Osteoblast (primary cell): ENCODE measurements around the gene DYSF. TPM values are rescaled to one million over a fixed set of nuclear protein-coding genes. Genes with fewer than 3 reads are reported as not detected.

ENCODE experiments used
- DNase-seq: peaks from one replicate; pipeline ENCODE4 v3.0.0; 2011; ENCODE audit warnings: low spot score, mixed read lengths; ENCODE audit not compliant: insufficient read length; ENCODE audit errors: missing footprints
- H2AFZ ChIP-seq: 2 replicates; pipeline ENCODE4 v1.6.0; 2011; ENCODE audit warnings: mild to moderate bottlenecking, low read length
- H3K27ac ChIP-seq: 2 replicates; pipeline ENCODE4 v1.5.1; 2011; ENCODE audit warnings: mild to moderate bottlenecking, low read depth, low read length, moderate library complexity
- H3K27me3 ChIP-seq: 2 replicates; pipeline ENCODE4 v1.6.0; 2012; ENCODE audit warnings: mild to moderate bottlenecking, control low read depth, inconsistent platforms, low read length, moderate library complexity; ENCODE audit not compliant: insufficient read depth
- H3K36me3 ChIP-seq: 2 replicates; pipeline ENCODE4 v1.5.1; 2011; ENCODE audit warnings: mild to moderate bottlenecking, low read length, control low read depth, moderate library complexity; ENCODE audit not compliant: insufficient read depth
- H3K4me1 ChIP-seq: 2 replicates; pipeline ENCODE4 v1.5.1; 2011; ENCODE audit warnings: mild to moderate bottlenecking, low read length, control low read depth, moderate library complexity; ENCODE audit not compliant: insufficient read depth
- H3K4me2 ChIP-seq: 2 replicates; pipeline ENCODE4 v1.6.0; 2011; ENCODE audit warnings: mild to moderate bottlenecking, low read length; ENCODE audit not compliant: insufficient read depth
- H3K4me3 ChIP-seq: fragments of 200-600 bp; sonication (generic); 3 replicates; pipeline ENCODE4 v1.5.1; 2012; ENCODE audit warnings: mild to moderate bottlenecking, low read length, inconsistent platforms; ENCODE audit not compliant: insufficient read depth
- H3K79me2 ChIP-seq: 2 replicates; pipeline ENCODE4 v1.6.0; 2012; ENCODE audit warnings: mild to moderate bottlenecking, low read length, control low read depth, inconsistent platforms; ENCODE audit not compliant: insufficient read depth
- H3K9me3 ChIP-seq: 2 replicates; pipeline ENCODE4 v1.5.1; 2011; ENCODE audit warnings: low read depth, low read length, control low read depth
- H4K20me1 ChIP-seq: 2 replicates; pipeline ENCODE4 v1.6.0; 2012; ENCODE audit warnings: mild to moderate bottlenecking, low read length, control low read depth; ENCODE audit not compliant: insufficient read depth
- total RNA-seq: library from RNA; depleted of rRNA; stranded (reverse); fragments of >200 nt; gene quantifications from 2 replicates; pipeline ENCODE4 v1.2.3, GENCODE V29; 2012
- TF ChIP-seq, protein P1 (sequence below): IDR thresholded peaks from 2 replicates; pipeline ENCODE4 v1.5.1; 2011; ENCODE audit warnings: mild to moderate bottlenecking, low read depth, low read length, moderate library complexity; ENCODE audit errors: extremely low read depth

The DYSF gene
- total RNA-seq, 1 donor, result 4.3 TPM

DNA sequence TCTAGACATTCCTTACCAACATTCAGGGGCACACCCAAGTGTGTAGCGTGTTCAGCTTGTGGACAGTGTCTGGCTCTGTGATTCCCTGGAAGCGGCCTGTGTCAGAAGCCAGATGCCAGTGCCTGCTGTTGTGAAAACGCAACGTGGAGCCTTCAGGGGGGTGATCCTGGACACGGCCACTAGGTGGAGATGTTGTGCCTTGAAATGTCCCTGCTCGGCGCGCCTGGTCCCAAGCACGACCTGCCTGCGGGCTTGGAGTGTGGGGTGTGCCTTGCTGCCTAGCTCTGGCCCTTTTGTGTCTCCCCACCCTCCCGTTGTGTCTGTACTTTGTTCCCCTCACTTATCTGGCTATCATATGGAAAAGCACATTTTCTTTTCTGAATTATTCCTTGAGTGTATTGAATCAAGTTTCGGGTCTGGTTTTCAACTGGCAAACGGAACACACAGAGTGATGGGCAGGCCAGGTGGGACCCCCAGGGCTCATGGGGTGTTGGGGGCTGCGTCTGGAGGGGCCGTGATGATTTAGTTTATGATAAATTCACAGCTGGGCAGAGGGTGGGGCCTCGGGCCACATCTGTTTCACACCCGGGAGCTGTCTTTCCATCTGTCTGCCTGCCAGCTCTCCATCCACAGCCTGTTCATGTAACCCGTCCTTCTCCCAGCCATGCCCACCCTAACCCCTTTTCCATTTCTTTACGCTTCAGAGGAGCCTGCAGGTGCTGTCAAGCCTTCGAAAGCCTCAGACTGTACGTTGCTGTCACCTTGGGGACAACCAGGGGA, 95.5 kb downstream of the DYSF start:
- TF ChIP-seq, protein P1, sequence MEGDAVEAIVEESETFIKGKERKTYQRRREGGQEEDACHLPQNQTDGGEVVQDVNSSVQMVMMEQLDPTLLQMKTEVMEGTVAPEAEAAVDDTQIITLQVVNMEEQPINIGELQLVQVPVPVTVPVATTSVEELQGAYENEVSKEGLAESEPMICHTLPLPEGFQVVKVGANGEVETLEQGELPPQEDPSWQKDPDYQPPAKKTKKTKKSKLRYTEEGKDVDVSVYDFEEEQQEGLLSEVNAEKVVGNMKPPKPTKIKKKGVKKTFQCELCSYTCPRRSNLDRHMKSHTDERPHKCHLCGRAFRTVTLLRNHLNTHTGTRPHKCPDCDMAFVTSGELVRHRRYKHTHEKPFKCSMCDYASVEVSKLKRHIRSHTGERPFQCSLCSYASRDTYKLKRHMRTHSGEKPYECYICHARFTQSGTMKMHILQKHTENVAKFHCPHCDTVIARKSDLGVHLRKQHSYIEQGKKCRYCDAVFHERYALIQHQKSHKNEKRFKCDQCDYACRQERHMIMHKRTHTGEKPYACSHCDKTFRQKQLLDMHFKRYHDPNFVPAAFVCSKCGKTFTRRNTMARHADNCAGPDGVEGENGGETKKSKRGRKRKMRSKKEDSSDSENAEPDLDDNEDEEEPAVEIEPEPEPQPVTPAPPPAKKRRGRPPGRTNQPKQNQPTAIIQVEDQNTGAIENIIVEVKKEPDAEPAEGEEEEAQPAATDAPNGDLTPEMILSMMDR, result peak; percentile 75
- DNase-seq, result peak; percentile 98

DNA sequence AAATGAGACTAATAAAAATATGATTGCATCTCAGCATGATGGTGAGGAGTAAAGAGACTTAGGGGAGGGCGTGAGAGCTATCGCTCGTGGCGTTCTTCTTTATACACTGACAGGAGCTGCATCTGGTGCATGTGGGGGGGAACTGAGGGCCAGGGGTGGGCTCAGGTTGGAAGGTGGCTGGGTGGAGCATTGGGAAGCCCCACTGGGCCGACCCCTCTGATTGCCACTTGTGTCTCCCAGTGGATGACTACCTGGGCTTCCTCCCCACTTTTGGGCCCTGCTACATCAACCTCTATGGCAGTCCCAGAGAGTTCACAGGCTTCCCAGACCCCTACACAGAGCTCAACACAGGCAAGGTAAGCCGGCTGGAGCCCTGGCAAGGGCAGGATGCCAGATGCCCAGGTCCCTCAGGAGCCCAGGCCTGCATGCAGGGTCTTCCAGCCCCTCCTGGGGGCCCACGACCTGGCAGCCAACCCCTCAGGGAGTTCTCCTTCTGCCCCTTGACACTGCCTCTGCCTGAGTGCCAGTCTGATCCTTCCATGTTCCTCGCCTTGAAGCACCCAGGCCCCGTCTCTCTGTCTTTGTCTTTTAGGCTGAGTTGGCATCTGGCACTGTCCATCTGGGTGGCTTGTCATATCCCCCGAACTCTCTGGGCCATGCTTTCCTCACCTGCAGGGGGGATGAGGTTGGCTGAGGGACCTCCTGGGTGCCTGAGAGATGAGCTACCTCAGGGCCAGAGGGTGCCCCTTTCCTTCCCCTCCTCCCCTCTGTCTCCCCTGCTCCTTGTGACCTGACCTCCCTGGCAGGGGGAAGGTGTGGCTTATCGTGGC, 97.7 kb downstream of the DYSF start:
- peak; percentile 66 for DNase-seq
- no peaks in the 10 kb centered on the region for H4K20me1 ChIP-seq
- H3K9me3 ChIP-seq, result peaks cover 2% of the 10 kb centered on the region
- H3K4me3 ChIP-seq, result no peak overlapping the region
- TF ChIP-seq, protein P1, result no peak
- no peak overlapping the region for H2AFZ ChIP-seq
- peaks cover 22% of the 10 kb centered on the region for H3K27me3 ChIP-seq
- H3K4me2 ChIP-seq, result no peak overlapping the region
- H3K4me1 ChIP-seq, result no peaks in the 10 kb centered on the region
- no peaks in the 10 kb centered on the region for H3K36me3 ChIP-seq
- H3K27ac ChIP-seq, result no peak overlapping the region
- no peaks in the 10 kb centered on the region for H3K79me2 ChIP-seq

More for the DNA sequence above, 95.5 kb downstream of the DYSF start:
- H3K27ac ChIP-seq, result no peak overlapping the region
- H3K4me3 ChIP-seq, result no peak overlapping the region
- no peaks in the 10 kb centered on the region for H3K79me2 ChIP-seq
- H3K36me3 ChIP-seq, result no peaks in the 10 kb centered on the region
- H3K4me2 ChIP-seq, result no peak overlapping the region
- H3K9me3 ChIP-seq, result peaks cover 2% of the 10 kb centered on the region
- H3K4me1 ChIP-seq, result no peaks in the 10 kb centered on the region
- no peaks in the 10 kb centered on the region for H4K20me1 ChIP-seq
- H2AFZ ChIP-seq, result no peak overlapping the region
- peaks cover 38% of the 10 kb centered on the region for H3K27me3 ChIP-seq

- Histone ChIP-seq H3K4me2 (no peak overlapping the region), H4K20me1 (no peaks in the 10 kb centered on the region), H3K36me3 (no peaks in the 10 kb centered on the region), H3K27me3 (peaks cover 20% of the 10 kb centered on the region), H3K27ac (no peak overlapping the region), H3K9me3 (peaks cover 2% of the 10 kb centered on the region), H3K4me3 (no peak overlapping the region), H3K4me1 (no peaks in the 10 kb centered on the region), H3K79me2 (no peaks in the 10 kb centered on the region), H2AFZ (no peak overlapping the region)
- DNase-seq, result no peak
- TF ChIP-seq, protein P1, result no peak
These were observed 98.2 kb downstream of the DYSF start for GRCh38 chr2:71551631-71551915.

- H3K4me2 ChIP-seq, result no peak overlapping the region
- H3K79me2 ChIP-seq, result no peaks in the 10 kb centered on the region
- H3K36me3 ChIP-seq, result no peaks in the 10 kb centered on the region
- peak; percentile 30 for DNase-seq
- no peak overlapping the region for H3K27ac ChIP-seq
- peaks cover 19% of the 10 kb centered on the region for H3K27me3 ChIP-seq
- H3K4me1 ChIP-seq, result no peaks in the 10 kb centered on the region
- TF ChIP-seq, protein P1, result no peak
- H2AFZ ChIP-seq, result no peak overlapping the region
- no peaks in the 10 kb centered on the region for H4K20me1 ChIP-seq
- peaks cover 2% of the 10 kb centered on the region for H3K9me3 ChIP-seq
- H3K4me3 ChIP-seq, result no peak overlapping the region
These were observed 99.0 kb downstream of the DYSF start for GRCh38 chr2:71552356-71552755.
